ENCODE data around the gene TMEM72.

The TMEM72 gene

DNA sequence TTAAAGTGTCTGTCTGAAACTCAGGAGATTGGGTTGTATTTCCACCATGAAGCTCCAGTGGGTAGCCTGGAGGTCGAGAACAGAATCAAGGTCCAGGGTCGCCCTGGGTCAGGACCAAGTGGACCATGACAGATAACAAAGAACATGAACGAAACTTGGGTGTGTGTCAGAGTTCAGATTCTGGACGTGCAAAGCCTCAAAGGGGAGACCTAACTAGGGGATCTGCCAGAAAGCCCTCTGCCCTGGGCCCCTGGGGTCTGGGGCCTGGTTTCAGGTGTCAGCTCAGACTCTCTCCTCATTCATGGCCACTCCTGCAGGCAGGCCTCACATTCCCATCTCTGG lies 50.1 kb downstream of the TMEM72 start:
- Histone ChIP-seq H3K9ac (ENCODE audit: low read length) (no peak overlapping the region), H3K4me1 (ENCODE audit: control insufficient read depth, low read depth, low read length) (peaks cover 53% of the 10 kb centered on the region), H3K27ac (ENCODE audit: low read length) (no peak overlapping the region), H3K27me3 (ENCODE audit: control insufficient read depth, insufficient read depth, low read length) (peaks cover 14% of the 10 kb centered on the region), H3K9me3 (ENCODE audit: control insufficient read depth, low read depth, low read length) (no peaks in the 10 kb centered on the region), H3K4me3 (ENCODE audit: low read length) (no peak overlapping the region), H3K36me3 (ENCODE audit: control insufficient read depth, low read depth, low read length) (no peaks in the 10 kb centered on the region)

DNA sequence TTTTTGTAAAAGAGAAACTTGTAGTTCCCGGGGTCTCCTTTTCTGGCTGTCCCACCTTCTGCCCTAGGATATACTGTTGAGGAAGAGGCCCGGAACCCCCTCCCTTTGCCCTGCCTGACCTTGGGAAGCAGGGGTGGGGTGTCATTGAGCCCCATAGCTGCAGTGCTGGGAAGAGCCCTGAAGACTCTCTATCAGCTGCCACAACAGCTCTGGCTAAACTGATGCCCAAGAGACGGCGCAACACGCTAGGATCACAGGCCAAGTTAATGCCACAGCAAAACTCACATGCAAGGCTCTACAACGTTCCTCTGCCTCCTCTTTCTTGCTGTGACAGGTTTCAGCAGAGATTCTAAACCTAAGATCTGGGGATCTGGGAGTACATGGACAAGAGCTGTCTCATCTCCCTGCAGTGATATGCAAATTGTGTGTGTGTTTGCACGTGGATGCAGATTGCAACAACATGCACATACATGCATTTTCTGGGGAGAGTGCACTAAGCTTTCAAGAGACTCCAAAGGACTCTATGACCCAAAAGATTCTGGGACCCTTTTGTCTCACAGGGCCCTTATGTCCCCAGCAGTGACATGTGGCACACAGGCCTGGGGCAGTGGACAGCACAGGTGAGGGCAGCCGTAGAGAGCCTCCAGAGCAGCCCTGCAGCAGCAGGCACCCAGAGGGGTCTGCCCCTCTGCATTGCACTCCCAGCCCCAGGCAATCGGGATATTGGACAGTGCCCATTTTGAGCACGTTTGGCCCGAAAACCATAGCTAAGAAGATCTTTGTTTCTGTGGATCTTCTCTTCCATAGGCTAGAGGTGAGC lies 51.0 kb downstream of the TMEM72 start:
- no peaks in the 10 kb centered on the region for H3K36me3 ChIP-seq (ENCODE audit: control insufficient read depth, low read depth, low read length)
- no peaks in the 10 kb centered on the region for H3K9me3 ChIP-seq (ENCODE audit: control insufficient read depth, low read depth, low read length)
- peaks cover 57% of the 10 kb centered on the region for H3K4me1 ChIP-seq (ENCODE audit: control insufficient read depth, low read depth, low read length)
- no peak overlapping the region for H3K27ac ChIP-seq (ENCODE audit: low read length)
- H3K9ac ChIP-seq (ENCODE audit: low read length): no peak overlapping the region
- H3K27me3 ChIP-seq (ENCODE audit: control insufficient read depth, insufficient read depth, low read length): peaks cover 14% of the 10 kb centered on the region
- no peak overlapping the region for H3K4me3 ChIP-seq (ENCODE audit: low read length)

DNA sequence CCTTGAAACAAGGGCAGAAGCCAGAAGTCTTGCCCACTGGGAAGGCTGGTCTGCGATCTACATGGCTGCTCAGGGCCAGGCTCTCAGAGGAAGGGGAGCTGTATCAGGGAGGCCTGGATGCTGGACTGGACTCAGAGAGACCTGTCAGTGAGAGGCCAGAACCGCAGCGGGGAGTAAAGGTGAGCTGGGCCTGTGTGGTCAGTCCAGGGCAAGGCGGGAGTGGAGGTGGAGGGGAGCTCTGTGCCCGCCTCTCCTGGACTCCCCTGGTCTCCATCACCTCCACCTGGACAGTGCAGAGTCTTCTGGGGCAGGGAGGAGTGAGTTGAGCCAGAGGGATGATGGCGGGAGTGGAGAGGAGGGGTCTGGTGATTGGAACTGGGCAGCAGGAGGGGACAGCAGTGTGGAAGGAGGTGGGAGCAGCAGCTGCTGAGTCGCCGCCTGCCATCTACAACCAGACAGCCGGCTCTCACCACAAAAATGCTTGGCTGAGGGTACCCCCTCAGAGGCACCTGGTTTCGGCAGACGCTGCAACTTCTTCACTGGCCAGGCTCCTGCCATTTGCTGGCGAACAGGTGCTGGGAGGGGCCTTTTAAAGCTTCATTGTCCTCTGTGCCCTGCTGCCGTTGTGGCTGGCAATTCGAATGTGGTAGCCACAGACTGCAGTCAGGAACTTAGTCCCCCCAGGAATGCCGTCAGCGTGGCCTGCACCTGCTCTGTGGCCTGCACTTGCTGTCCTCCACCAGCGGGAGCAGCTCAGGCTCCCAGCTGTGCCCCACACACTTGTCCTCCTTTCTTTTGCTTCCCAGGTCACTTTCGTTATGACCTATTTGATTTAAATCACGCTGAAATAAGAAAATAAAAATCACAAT lies 52.0 kb downstream of the TMEM72 start:
- no peak overlapping the region for H3K4me3 ChIP-seq (ENCODE audit: low read length)
- H3K9me3 ChIP-seq (ENCODE audit: control insufficient read depth, low read depth, low read length): no peaks in the 10 kb centered on the region
- peaks cover 57% of the 10 kb centered on the region for H3K4me1 ChIP-seq (ENCODE audit: control insufficient read depth, low read depth, low read length)
- no peak overlapping the region for H3K27ac ChIP-seq (ENCODE audit: low read length)
- peaks cover 14% of the 10 kb centered on the region for H3K27me3 ChIP-seq (ENCODE audit: control insufficient read depth, insufficient read depth, low read length)
- H3K9ac ChIP-seq (ENCODE audit: low read length): peak overlapping the region; percentile 53
- no peaks in the 10 kb centered on the region for H3K36me3 ChIP-seq (ENCODE audit: control insufficient read depth, low read depth, low read length)

DNA sequence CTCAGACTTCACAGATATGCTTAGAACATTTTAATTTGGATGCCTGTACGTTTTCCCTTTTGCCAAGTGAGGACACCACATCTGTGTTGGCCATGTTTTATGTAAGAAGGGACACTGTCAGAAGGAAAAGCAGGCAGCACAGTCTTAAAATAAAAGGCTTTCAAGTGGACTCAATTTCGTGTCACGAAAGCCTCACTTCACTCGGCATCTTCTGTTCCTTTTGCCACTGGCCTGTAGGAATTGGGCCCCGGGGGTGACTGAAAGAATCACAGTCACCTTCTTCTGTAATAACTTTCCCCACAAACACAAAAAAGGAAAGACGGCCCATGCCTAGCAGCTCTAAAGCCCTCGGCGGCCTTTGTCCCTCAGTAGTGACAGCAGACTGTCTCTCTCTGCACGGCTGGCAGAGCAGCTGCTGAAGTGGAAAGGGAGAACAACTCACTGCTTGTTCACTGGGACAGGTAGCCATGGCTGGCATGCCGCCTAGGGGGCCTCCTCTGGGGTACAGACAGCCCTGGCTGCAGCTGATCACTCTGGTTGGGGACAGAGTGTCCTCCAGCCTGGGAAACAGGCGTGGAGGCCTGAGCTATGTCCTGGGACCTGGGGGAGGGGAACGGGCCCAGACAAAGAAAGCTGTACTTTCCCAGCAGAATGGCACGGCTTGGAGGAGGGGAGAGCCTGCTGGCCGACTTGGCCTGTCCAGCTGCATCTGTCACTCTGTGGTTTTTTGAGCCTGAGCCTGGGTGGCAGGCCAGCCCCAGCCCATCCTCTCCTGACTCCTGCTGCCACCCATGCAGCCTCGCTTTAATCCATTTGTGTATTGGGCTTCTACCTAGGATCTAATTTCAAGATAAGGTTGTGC lies 52.9 kb downstream of the TMEM72 start:
- Histone ChIP-seq H3K27me3 (ENCODE audit: control insufficient read depth, insufficient read depth, low read length) (peaks cover 14% of the 10 kb centered on the region), H3K36me3 (ENCODE audit: control insufficient read depth, low read depth, low read length) (no peaks in the 10 kb centered on the region), H3K27ac (ENCODE audit: low read length) (peak overlapping the region; percentile 79), H3K4me3 (ENCODE audit: low read length) (peak overlapping the region; percentile 20), H3K9me3 (ENCODE audit: control insufficient read depth, low read depth, low read length) (no peaks in the 10 kb centered on the region), H3K9ac (ENCODE audit: low read length) (peak overlapping the region; percentile 53), H3K4me1 (ENCODE audit: control insufficient read depth, low read depth, low read length) (peaks cover 53% of the 10 kb centered on the region)

DNA sequence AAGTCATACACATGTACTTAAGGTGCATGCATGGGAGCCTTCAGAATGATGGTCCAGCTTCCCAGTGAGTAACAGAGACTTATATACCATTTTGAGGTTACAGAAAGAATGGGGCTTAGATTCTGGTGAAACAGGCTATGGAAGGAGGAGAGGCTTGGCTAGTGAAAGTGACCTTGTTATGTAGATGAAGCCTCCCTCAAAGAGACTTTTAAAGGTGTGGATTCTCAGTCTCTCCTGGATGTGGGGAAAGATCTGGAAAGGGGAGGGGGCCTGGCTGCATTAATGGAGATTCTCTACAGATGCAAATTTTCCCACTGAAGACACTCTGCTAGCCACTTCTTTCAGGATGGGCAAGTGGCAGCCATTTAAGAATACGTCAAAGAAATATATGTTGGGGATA lies 54.0 kb downstream of the TMEM72 start:
- peaks cover 11% of the 10 kb centered on the region for H3K27me3 ChIP-seq (ENCODE audit: control insufficient read depth, insufficient read depth, low read length)
- H3K27ac ChIP-seq (ENCODE audit: low read length): peak overlapping the region; percentile 48
- H3K9ac ChIP-seq (ENCODE audit: low read length): no peak overlapping the region
- H3K36me3 ChIP-seq (ENCODE audit: control insufficient read depth, low read depth, low read length): no peaks in the 10 kb centered on the region
- H3K9me3 ChIP-seq (ENCODE audit: control insufficient read depth, low read depth, low read length): no peaks in the 10 kb centered on the region
- peaks cover 52% of the 10 kb centered on the region for H3K4me1 ChIP-seq (ENCODE audit: control insufficient read depth, low read depth, low read length)
- peak overlapping the region; percentile 20 for H3K4me3 ChIP-seq (ENCODE audit: low read length)

DNA sequence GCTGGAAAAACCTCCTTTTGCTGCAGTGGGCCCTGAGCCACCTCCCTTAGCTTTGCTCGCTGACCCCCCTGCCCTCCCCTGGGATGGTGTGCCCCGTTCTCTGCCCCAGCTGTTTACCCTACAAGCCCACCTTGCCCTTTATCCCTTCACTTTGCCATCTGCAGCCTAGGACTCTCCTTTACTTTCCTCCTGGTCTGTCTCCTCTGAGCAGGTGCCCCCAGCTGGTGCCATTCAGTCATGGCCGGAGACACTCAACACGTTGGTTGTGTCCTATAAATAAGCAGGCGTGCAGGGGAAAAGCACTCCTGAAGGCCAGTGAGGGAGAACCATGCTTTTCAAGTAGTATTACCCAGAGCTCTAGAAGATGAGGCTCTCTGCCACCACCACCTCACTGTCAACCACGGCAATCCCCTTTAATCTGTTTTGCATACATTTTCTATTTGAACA lies 54.5 kb downstream of the TMEM72 start:
- H3K9ac ChIP-seq (ENCODE audit: low read length): no peak overlapping the region
- H3K4me3 ChIP-seq (ENCODE audit: low read length): no peak overlapping the region
- no peaks in the 10 kb centered on the region for H3K36me3 ChIP-seq (ENCODE audit: control insufficient read depth, low read depth, low read length)
- H3K27me3 ChIP-seq (ENCODE audit: control insufficient read depth, insufficient read depth, low read length): peaks cover 5% of the 10 kb centered on the region
- H3K27ac ChIP-seq (ENCODE audit: low read length): no peak overlapping the region
- H3K4me1 ChIP-seq (ENCODE audit: control insufficient read depth, low read depth, low read length): peaks cover 46% of the 10 kb centered on the region
- no peaks in the 10 kb centered on the region for H3K9me3 ChIP-seq (ENCODE audit: control insufficient read depth, low read depth, low read length)

DNA sequence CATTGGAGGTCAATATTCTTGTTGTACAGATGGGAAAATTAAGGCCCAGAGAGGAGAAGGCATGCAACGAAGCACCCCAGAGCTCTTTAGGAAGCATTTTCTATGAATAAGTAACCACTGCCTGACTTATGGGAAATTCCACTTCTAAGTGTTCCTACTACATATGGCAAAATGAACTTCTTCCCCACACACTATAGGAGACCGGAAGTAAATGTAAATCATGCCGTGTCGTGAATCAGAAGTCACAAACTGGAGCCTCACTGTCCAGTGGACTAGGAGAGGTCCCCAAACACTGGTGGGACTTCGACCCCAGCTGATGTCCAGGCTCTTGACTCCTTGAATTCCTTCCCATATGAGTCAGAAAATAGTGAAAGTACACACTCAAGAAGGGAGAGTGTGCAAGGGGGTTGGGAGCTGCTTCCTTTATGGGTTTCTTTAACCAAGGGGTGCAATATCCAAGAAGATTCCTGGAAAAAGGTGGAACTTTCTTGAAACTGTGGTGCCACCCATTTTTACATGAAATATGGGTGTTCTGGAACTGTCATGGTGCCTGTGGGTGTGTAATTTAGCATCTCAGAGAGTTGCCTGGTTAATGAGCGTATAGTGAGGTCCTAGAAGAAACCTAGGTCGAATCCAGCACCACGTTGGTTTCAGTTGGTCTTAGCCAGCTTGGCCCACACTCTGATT lies 55.1 kb downstream of the TMEM72 start:
- H3K4me3 ChIP-seq (ENCODE audit: low read length): no peak overlapping the region
- no peak overlapping the region for H3K9ac ChIP-seq (ENCODE audit: low read length)
- no peak overlapping the region for H3K27ac ChIP-seq (ENCODE audit: low read length)
- peaks cover 42% of the 10 kb centered on the region for H3K4me1 ChIP-seq (ENCODE audit: control insufficient read depth, low read depth, low read length)
- H3K27me3 ChIP-seq (ENCODE audit: control insufficient read depth, insufficient read depth, low read length): no peaks in the 10 kb centered on the region
- H3K36me3 ChIP-seq (ENCODE audit: control insufficient read depth, low read depth, low read length): no peaks in the 10 kb centered on the region
- no peaks in the 10 kb centered on the region for H3K9me3 ChIP-seq (ENCODE audit: control insufficient read depth, low read depth, low read length)

DNA sequence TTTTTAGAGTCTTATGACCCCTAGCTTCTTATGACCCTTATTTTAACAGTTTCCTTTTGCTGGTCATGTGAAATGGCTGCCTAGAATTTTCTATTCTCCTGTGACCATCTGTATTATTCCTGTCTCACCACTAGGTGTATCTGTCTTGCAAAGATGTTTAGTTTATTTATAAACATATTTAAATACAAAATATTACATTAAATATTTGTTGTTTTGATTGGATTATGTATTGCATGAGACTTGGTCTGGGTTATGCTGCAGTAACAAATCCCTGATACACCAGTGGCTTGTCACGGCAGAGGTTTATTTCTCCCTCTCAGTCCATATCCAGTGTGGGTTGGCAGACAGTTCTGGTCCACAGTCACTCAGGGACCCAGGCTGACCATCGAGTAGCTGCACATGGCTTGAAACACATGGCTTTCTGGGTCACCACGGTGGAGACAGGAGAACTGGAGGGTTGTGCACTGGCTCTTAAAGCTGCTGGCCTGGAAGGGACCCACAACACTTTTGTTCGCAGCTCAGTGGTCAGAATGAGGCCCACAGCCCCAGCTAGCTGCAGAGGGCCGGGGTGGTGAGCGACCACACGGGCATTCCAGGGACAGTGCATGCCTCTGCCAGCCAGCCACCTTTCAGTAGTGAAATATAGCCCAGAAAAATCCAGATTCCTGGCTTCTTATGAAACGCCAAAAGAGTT lies 55.8 kb downstream of the TMEM72 start:
- H3K9ac ChIP-seq (ENCODE audit: low read length): no peak overlapping the region
- peaks cover 38% of the 10 kb centered on the region for H3K4me1 ChIP-seq (ENCODE audit: control insufficient read depth, low read depth, low read length)
- H3K27me3 ChIP-seq (ENCODE audit: control insufficient read depth, insufficient read depth, low read length): no peaks in the 10 kb centered on the region
- H3K36me3 ChIP-seq (ENCODE audit: control insufficient read depth, low read depth, low read length): no peaks in the 10 kb centered on the region
- H3K27ac ChIP-seq (ENCODE audit: low read length): no peak overlapping the region
- no peaks in the 10 kb centered on the region for H3K9me3 ChIP-seq (ENCODE audit: control insufficient read depth, low read depth, low read length)
- no peak overlapping the region for H3K4me3 ChIP-seq (ENCODE audit: low read length)

DNA sequence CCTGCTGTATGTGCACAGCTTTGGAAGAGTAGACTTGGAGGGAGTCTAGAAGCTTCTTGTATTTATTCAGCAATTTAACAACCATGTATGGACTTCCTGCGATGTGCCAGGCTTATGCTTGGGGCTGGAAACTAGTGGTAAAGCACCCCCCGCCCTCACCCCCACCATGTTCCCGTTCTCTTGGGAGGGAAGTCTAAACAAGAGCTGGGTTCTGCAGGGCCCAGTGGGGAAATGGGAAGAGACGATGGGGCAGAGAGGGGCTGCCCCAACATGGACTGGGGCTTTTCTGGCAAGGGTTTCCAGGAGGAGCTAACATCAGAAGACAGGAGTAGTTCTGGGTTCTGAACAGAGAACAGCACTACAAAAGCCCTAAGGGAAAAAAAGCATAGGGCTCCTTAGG lies 56.5 kb downstream of the TMEM72 start:
- H3K4me1 ChIP-seq (ENCODE audit: control insufficient read depth, low read depth, low read length): peaks cover 38% of the 10 kb centered on the region
- no peak overlapping the region for H3K9ac ChIP-seq (ENCODE audit: low read length)
- H3K4me3 ChIP-seq (ENCODE audit: low read length): no peak overlapping the region
- H3K9me3 ChIP-seq (ENCODE audit: control insufficient read depth, low read depth, low read length): no peaks in the 10 kb centered on the region
- no peak overlapping the region for H3K27ac ChIP-seq (ENCODE audit: low read length)
- H3K36me3 ChIP-seq (ENCODE audit: control insufficient read depth, low read depth, low read length): no peaks in the 10 kb centered on the region
- H3K27me3 ChIP-seq (ENCODE audit: control insufficient read depth, insufficient read depth, low read length): no peaks in the 10 kb centered on the region

DNA sequence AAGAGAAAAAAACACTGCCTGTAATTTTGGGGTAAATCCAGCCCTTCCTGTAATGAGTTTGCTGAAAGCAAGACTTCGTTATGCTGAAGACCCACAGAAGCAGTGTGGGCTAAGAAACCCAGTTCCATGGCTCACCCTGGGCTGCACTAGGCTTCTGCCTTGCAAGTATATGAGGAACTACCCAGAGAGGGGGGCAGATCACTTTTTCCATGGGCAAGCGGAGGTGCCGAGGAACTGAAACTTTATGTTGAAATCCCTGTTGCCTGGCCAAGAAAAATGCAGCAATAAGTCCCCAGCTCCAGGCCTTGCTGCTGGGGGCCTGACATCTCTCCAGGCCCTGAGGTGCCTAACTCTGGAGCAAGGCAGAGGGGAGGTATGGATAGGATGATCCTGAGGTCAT lies 57.0 kb downstream of the TMEM72 start:
- Histone ChIP-seq H3K9ac (ENCODE audit: low read length) (no peak overlapping the region), H3K4me3 (ENCODE audit: low read length) (no peak overlapping the region), H3K36me3 (ENCODE audit: control insufficient read depth, low read depth, low read length) (no peaks in the 10 kb centered on the region), H3K27ac (ENCODE audit: low read length) (no peak overlapping the region), H3K4me1 (ENCODE audit: control insufficient read depth, low read depth, low read length) (peaks cover 37% of the 10 kb centered on the region), H3K9me3 (ENCODE audit: control insufficient read depth, low read depth, low read length) (no peaks in the 10 kb centered on the region), H3K27me3 (ENCODE audit: control insufficient read depth, insufficient read depth, low read length) (no peaks in the 10 kb centered on the region)

Measured in iPS-18a (cell line).